ENCODE results near the gene CCDC141.

Gene CCDC141

DNA sequence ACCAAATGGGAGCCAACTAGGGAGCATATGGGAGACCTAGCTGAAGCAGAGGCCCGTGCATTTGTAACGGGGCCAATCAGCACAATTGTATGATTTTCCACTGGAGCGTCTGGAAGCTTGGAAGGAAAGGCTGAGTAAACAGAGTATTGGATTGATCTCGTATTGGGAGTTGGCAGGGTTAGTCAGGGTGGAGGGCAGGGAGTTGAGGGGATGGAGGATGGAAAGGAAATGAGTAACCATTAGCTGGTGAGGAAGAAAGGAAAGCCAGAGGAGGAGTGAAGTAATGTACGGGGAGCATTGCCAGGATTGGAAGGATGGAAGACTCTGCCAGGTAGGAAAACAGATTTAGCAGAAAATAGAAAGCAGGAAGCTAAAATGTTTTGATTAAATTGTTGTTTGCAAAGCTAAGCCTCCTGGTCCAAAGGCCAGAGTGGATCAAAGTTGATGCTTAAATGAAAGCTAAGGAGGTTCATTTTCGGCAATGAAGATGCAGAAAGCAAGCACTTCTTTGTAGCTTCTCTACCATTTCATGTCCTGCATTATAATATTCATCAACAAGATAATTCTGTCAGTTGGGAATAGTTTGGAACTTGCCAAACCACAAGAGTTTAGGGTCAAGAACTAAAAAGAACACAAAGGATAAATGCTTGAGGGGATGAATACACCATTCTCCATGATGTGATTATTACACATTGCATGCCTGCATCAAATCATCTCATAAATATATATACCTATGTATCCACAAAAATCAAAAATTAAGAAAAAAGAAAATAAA is 167.1 kb downstream of the CCDC141 start:
- no peaks in the 10 kb centered on the region for H3K27me3 ChIP-seq (ENCODE audit: control insufficient read depth in 1 of 2, insufficient read depth in 2 of 2, low read length in 2 of 2)
- H3K36me3 ChIP-seq (ENCODE audit: control insufficient read depth in 1 of 2, insufficient read depth in 2 of 2, low read length in 2 of 2), result no peaks in the 10 kb centered on the region
- no peak overlapping the region for H3K4me3 ChIP-seq (ENCODE audit: low read depth in 1 of 2, low read length in 2 of 2)
- H3K9ac ChIP-seq (ENCODE audit: low read depth in 1 of 2, low read length in 2 of 2), result no peak overlapping the region
- no peak overlapping the region for H3K27ac ChIP-seq (ENCODE audit: low read depth, low read length)
- H3K9me3 ChIP-seq (ENCODE audit: control insufficient read depth in 1 of 2, low read length in 2 of 2), result no peaks in the 10 kb centered on the region
- H3K4me1 ChIP-seq (ENCODE audit: control insufficient read depth in 1 of 2, insufficient read depth in 2 of 2, low read length in 2 of 2), result no peaks in the 10 kb centered on the region

- Histone ChIP-seq H3K36me3 (ENCODE audit: control insufficient read depth in 1 of 2, insufficient read depth in 2 of 2, low read length in 2 of 2) (no peaks in the 10 kb centered on the region), H3K27ac (ENCODE audit: low read depth, low read length) (no peak overlapping the region), H3K4me1 (ENCODE audit: control insufficient read depth in 1 of 2, insufficient read depth in 2 of 2, low read length in 2 of 2) (no peaks in the 10 kb centered on the region), H3K27me3 (ENCODE audit: control insufficient read depth in 1 of 2, insufficient read depth in 2 of 2, low read length in 2 of 2) (no peaks in the 10 kb centered on the region), H3K4me3 (ENCODE audit: low read depth in 1 of 2, low read length in 2 of 2) (no peak overlapping the region), H3K9ac (ENCODE audit: low read depth in 1 of 2, low read length in 2 of 2) (no peak overlapping the region), H3K9me3 (ENCODE audit: control insufficient read depth in 1 of 2, low read length in 2 of 2) (no peaks in the 10 kb centered on the region)
These were observed 168.9 kb downstream of the CCDC141 start for GRCh38 chr2:178881075-178881474.

DNA sequence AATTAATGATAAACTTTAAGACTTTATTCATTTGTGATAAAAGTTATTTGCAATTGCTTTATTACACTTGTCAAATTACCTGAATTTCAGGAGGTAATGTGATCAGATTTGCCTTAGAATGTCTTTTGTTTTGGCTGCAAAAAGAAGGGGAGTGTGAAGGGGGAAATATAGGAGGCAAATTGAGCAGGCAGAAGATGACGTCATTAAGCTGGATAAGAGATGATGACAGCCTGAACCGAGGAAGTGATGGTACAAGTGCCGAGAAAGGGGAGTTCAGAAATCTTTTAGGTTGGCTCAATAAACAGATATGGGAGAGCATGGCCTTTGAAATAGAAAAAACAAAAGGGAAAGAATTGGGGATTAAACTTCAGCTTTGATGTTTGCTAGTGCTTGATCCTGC is 169.7 kb downstream of the CCDC141 start:
- Histone ChIP-seq H3K36me3 (ENCODE audit: control insufficient read depth in 1 of 2, insufficient read depth in 2 of 2, low read length in 2 of 2) (no peaks in the 10 kb centered on the region), H3K27ac (ENCODE audit: low read depth, low read length) (no peak overlapping the region), H3K9ac (ENCODE audit: low read depth in 1 of 2, low read length in 2 of 2) (no peak overlapping the region), H3K9me3 (ENCODE audit: control insufficient read depth in 1 of 2, low read length in 2 of 2) (no peaks in the 10 kb centered on the region), H3K4me3 (ENCODE audit: low read depth in 1 of 2, low read length in 2 of 2) (no peak overlapping the region), H3K4me1 (ENCODE audit: control insufficient read depth in 1 of 2, insufficient read depth in 2 of 2, low read length in 2 of 2) (no peaks in the 10 kb centered on the region), H3K27me3 (ENCODE audit: control insufficient read depth in 1 of 2, insufficient read depth in 2 of 2, low read length in 2 of 2) (no peaks in the 10 kb centered on the region)

GRCh38 chr2:178877874-178878273 is 172.1 kb downstream of the CCDC141 start:
- Histone ChIP-seq H3K27ac (ENCODE audit: low read depth, low read length) (no peak overlapping the region), H3K27me3 (ENCODE audit: control insufficient read depth in 1 of 2, insufficient read depth in 2 of 2, low read length in 2 of 2) (no peaks in the 10 kb centered on the region), H3K4me3 (ENCODE audit: low read depth in 1 of 2, low read length in 2 of 2) (no peak overlapping the region), H3K36me3 (ENCODE audit: control insufficient read depth in 1 of 2, insufficient read depth in 2 of 2, low read length in 2 of 2) (no peaks in the 10 kb centered on the region), H3K9ac (ENCODE audit: low read depth in 1 of 2, low read length in 2 of 2) (no peak overlapping the region), H3K4me1 (ENCODE audit: control insufficient read depth in 1 of 2, insufficient read depth in 2 of 2, low read length in 2 of 2) (no peaks in the 10 kb centered on the region), H3K9me3 (ENCODE audit: control insufficient read depth in 1 of 2, low read length in 2 of 2) (no peaks in the 10 kb centered on the region)

DNA sequence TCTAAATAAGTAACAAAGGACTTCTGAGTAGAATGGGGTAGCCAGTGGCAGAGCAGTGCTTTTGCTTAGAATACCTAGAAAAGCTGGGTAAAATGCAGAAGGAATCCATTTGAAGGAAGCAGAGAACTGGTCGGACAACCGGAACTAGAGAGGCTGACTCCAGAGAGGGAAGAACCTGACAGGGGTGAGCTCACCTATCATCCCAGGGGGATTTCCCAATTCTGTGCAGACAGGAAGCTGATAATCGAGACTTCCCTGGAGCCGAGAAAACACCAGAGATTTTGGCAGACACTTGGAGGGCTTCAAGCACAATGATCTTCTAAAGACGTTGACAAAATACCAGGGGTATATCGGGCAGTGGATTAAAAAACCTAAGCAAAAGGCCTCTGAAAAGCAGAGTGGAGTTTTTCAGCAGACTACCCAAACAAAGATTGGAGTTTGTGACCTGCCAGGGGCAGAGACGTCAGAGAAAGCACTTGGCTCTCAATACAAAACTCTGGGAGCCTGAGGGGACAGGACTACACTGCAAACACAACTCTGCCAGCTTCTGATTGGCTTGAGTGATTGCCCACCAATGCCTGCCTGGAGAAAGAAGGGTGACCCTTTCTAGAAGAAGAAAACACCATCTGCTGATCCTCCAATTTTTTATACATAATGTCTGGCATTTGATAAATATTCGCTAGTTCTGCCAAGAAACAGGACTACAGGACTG is 175.3 kb downstream of the CCDC141 start:
- H3K27me3 ChIP-seq (ENCODE audit: control insufficient read depth in 1 of 2, insufficient read depth in 2 of 2, low read length in 2 of 2), result no peaks in the 10 kb centered on the region
- no peak overlapping the region for H3K9ac ChIP-seq (ENCODE audit: low read depth in 1 of 2, low read length in 2 of 2)
- H3K27ac ChIP-seq (ENCODE audit: low read depth, low read length), result no peak overlapping the region
- H3K36me3 ChIP-seq (ENCODE audit: control insufficient read depth in 1 of 2, insufficient read depth in 2 of 2, low read length in 2 of 2), result no peaks in the 10 kb centered on the region
- no peak overlapping the region for H3K4me3 ChIP-seq (ENCODE audit: low read depth in 1 of 2, low read length in 2 of 2)
- no peaks in the 10 kb centered on the region for H3K9me3 ChIP-seq (ENCODE audit: control insufficient read depth in 1 of 2, low read length in 2 of 2)
- no peaks in the 10 kb centered on the region for H3K4me1 ChIP-seq (ENCODE audit: control insufficient read depth in 1 of 2, insufficient read depth in 2 of 2, low read length in 2 of 2)

GRCh38 chr2:178873912-178874311 is 176.0 kb downstream of the CCDC141 start:
- Histone ChIP-seq H3K27me3 (ENCODE audit: control insufficient read depth in 1 of 2, insufficient read depth in 2 of 2, low read length in 2 of 2) (no peaks in the 10 kb centered on the region), H3K9me3 (ENCODE audit: control insufficient read depth in 1 of 2, low read length in 2 of 2) (no peaks in the 10 kb centered on the region), H3K4me3 (ENCODE audit: low read depth in 1 of 2, low read length in 2 of 2) (no peak overlapping the region), H3K4me1 (ENCODE audit: control insufficient read depth in 1 of 2, insufficient read depth in 2 of 2, low read length in 2 of 2) (no peaks in the 10 kb centered on the region), H3K36me3 (ENCODE audit: control insufficient read depth in 1 of 2, insufficient read depth in 2 of 2, low read length in 2 of 2) (no peaks in the 10 kb centered on the region), H3K9ac (ENCODE audit: low read depth in 1 of 2, low read length in 2 of 2) (no peak overlapping the region), H3K27ac (ENCODE audit: low read depth, low read length) (no peak overlapping the region)

GRCh38 chr2:178871536-178871935 is 178.4 kb downstream of the CCDC141 start:
- no peaks in the 10 kb centered on the region for H3K4me1 ChIP-seq (ENCODE audit: control insufficient read depth in 1 of 2, insufficient read depth in 2 of 2, low read length in 2 of 2)
- H3K9ac ChIP-seq (ENCODE audit: low read depth in 1 of 2, low read length in 2 of 2), result no peak overlapping the region
- no peak overlapping the region for H3K27ac ChIP-seq (ENCODE audit: low read depth, low read length)
- H3K9me3 ChIP-seq (ENCODE audit: control insufficient read depth in 1 of 2, low read length in 2 of 2), result no peaks in the 10 kb centered on the region
- no peaks in the 10 kb centered on the region for H3K27me3 ChIP-seq (ENCODE audit: control insufficient read depth in 1 of 2, insufficient read depth in 2 of 2, low read length in 2 of 2)
- H3K4me3 ChIP-seq (ENCODE audit: low read depth in 1 of 2, low read length in 2 of 2), result no peak overlapping the region
- H3K36me3 ChIP-seq (ENCODE audit: control insufficient read depth in 1 of 2, insufficient read depth in 2 of 2, low read length in 2 of 2), result no peaks in the 10 kb centered on the region

DNA sequence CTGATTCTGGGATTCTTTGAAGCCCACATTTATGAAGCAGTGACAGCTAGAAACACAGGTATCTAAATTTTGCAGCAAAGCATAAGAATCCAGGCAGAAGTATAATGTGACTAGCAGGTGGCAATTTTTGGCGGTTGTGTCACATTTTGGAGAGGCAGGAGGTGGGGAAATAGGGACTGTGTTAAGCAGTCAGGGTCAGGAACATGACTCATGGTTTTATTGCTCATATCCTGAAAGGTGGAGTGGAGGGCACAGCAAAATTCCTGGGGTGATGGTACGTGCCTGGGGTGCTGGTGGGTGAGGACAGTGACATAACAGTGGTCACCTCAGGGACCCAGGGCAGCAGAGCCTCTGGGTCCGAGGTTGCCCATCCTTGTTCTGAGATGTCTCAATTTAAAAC is 179.2 kb downstream of the CCDC141 start:
- no peak overlapping the region for H3K27ac ChIP-seq (ENCODE audit: low read depth, low read length)

GRCh38 chr2:178865999-178866398 is 183.9 kb downstream of the CCDC141 start:
- Histone ChIP-seq H3K36me3 (ENCODE audit: control insufficient read depth in 1 of 2, insufficient read depth in 2 of 2, low read length in 2 of 2) (no peaks in the 10 kb centered on the region), H3K4me1 (ENCODE audit: control insufficient read depth in 1 of 2, insufficient read depth in 2 of 2, low read length in 2 of 2) (peaks cover 0 to 6% of the 10 kb centered on the region in 2 donors), H3K27me3 (ENCODE audit: control insufficient read depth in 1 of 2, insufficient read depth in 2 of 2, low read length in 2 of 2) (no peaks in the 10 kb centered on the region), H3K4me3 (ENCODE audit: low read depth in 1 of 2, low read length in 2 of 2) (no peak overlapping the region), H3K9ac (ENCODE audit: low read depth in 1 of 2, low read length in 2 of 2) (no peak overlapping the region), H3K9me3 (ENCODE audit: control insufficient read depth in 1 of 2, low read length in 2 of 2) (no peaks in the 10 kb centered on the region), H3K27ac (ENCODE audit: low read depth, low read length) (no peak overlapping the region)

More for the DNA sequence above, 179.2 kb downstream of the CCDC141 start:
- no peaks in the 10 kb centered on the region for H3K36me3 ChIP-seq (ENCODE audit: control insufficient read depth in 1 of 2, insufficient read depth in 2 of 2, low read length in 2 of 2)
- H3K4me1 ChIP-seq (ENCODE audit: control insufficient read depth in 1 of 2, insufficient read depth in 2 of 2, low read length in 2 of 2), result no peaks in the 10 kb centered on the region
- H3K27me3 ChIP-seq (ENCODE audit: control insufficient read depth in 1 of 2, insufficient read depth in 2 of 2, low read length in 2 of 2), result no peaks in the 10 kb centered on the region
- H3K9me3 ChIP-seq (ENCODE audit: control insufficient read depth in 1 of 2, low read length in 2 of 2), result no peaks in the 10 kb centered on the region
- no peak overlapping the region for H3K9ac ChIP-seq (ENCODE audit: low read depth in 1 of 2, low read length in 2 of 2)
- no peak overlapping the region for H3K4me3 ChIP-seq (ENCODE audit: low read depth in 1 of 2, low read length in 2 of 2)

DNA sequence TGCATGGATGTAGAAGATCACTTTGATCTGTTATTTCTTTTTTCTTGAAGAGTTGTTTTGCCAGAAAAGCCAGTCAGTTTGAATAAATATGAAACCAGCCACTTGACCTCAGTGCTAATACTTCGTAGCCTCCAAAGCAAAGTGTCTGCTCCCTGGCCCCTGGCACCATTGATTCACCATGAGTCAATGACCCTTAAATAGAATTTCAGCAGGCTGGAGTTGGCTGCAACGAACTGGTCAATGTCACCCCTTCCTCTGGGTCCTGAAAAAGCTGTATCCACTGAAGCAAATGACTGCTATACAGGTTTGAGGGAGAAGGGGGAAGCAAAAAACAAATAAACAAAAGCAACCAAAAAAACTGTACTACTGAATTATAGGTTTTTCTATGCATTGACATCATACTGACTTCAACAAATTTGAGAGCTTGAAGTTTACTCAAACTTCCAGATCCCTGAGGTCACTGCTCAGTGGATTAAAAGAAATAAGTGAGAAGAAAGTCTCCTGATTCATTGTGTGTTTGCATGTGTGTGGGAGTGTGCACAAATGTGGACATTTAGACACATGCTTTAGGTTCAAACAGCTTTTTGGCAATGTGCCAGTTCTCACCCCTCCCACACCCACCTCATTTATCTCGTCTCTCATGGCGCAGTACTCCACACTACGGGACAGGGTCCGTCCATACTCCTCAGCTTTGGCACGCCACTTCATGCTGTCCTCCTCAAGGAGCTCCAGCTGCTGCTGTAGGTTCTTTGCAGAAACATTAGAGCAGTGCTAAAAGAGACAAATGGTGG is 184.6 kb downstream of the CCDC141 start:
- no peaks in the 10 kb centered on the region for H3K27me3 ChIP-seq (ENCODE audit: control insufficient read depth in 1 of 2, insufficient read depth in 2 of 2, low read length in 2 of 2)
- H3K4me1 ChIP-seq (ENCODE audit: control insufficient read depth in 1 of 2, insufficient read depth in 2 of 2, low read length in 2 of 2), result peaks cover 0 to 6% of the 10 kb centered on the region in 2 donors
- no peaks in the 10 kb centered on the region for H3K9me3 ChIP-seq (ENCODE audit: control insufficient read depth in 1 of 2, low read length in 2 of 2)
- no peak overlapping the region for H3K27ac ChIP-seq (ENCODE audit: low read depth, low read length)
- no peak overlapping the region for H3K4me3 ChIP-seq (ENCODE audit: low read depth in 1 of 2, low read length in 2 of 2)
- H3K9ac ChIP-seq (ENCODE audit: low read depth in 1 of 2, low read length in 2 of 2), result no peak overlapping the region
- H3K36me3 ChIP-seq (ENCODE audit: control insufficient read depth in 1 of 2, insufficient read depth in 2 of 2, low read length in 2 of 2), result no peaks in the 10 kb centered on the region
